GM12891 (cell line): ENCODE measurements around the gene CDK14.

Source experiments
- PAX5 ChIP-seq: IDR thresholded peaks from 2 replicates; pipeline ENCODE4 v1.6.1; 2011; ENCODE audit warnings: low read length, moderate library complexity, mild to moderate bottlenecking; ENCODE audit not compliant: insufficient read depth, severe bottlenecking
- POLR2A ChIP-seq: IDR thresholded peaks from 2 replicates; pipeline ENCODE4 v1.6.1; 2011; ENCODE audit warnings: low read depth, low read length, control low read depth
- POLR2AphosphoS5 ChIP-seq: IDR thresholded peaks from 2 replicates; pipeline ENCODE4 v1.6.1; 2011; ENCODE audit warnings: low read depth, low read length, control low read depth
- SPI1 ChIP-seq: IDR thresholded peaks from 2 replicates; pipeline ENCODE4 v1.6.1; 2011; ENCODE audit warnings: low read depth, low read length, control low read depth
- TAF1 ChIP-seq: IDR thresholded peaks from 2 replicates; pipeline ENCODE4 v1.6.1; 2011; ENCODE audit warnings: low read depth, low read length, control low read depth

- TF ChIP-seq TAF1 (no peak), POLR2A (no peak), SPI1 (no peak), POLR2AphosphoS5 (no peak), PAX5 (no peak)
Observed at GRCh38 chr7:91182819-91183764, 587.0 kb downstream of the CDK14 start.
